Type B pancreatic cell (in vitro differentiated cells): Measurements from ENCODE around the gene PLEKHG1. TPM values are rescaled to one million over a fixed set of nuclear protein-coding genes. Genes with fewer than 3 reads are reported as not detected.

Experiments used
- DNase-seq: peaks from one replicate; pipeline ENCODE4 v3.0.0; 2021; ENCODE audit warnings: mixed read lengths; ENCODE audit not compliant: unreplicated experiment; ENCODE audit errors: extremely low spot score
- H3K27ac Mint-ChIP-seq: 2 replicates; pipeline ENCODE4 v1.8.0; 2021; ENCODE audit warnings: mild to moderate bottlenecking, mixed read lengths
- H3K27me3 Mint-ChIP-seq: 2 replicates; pipeline ENCODE4 v1.8.0; 2021; ENCODE audit warnings: mixed read lengths
- H3K36me3 Mint-ChIP-seq: 2 replicates; pipeline ENCODE4 v1.8.0; 2021; ENCODE audit warnings: mixed read lengths
- H3K4me1 Mint-ChIP-seq: one replicate; pipeline ENCODE4 v1.8.0; 2021; ENCODE audit warnings: mixed read lengths; ENCODE audit not compliant: unreplicated experiment
- H3K4me3 Mint-ChIP-seq: 2 replicates; pipeline ENCODE4 v1.8.0; 2021; ENCODE audit warnings: mild to moderate bottlenecking, mixed read lengths
- H3K9me3 Mint-ChIP-seq: 2 replicates; pipeline ENCODE4 v1.8.0; 2021; ENCODE audit warnings: mixed read lengths
- CTCF ChIP-seq: fragments of 200-600 bp; sonication (generic); conservative IDR thresholded peaks from 2 replicates; pipeline ENCODE4 v1.5.0; 2021; ENCODE audit warnings: antibody characterized with exemption, mild to moderate bottlenecking
- total RNA-seq: library from RNA; stranded (reverse); gene quantifications from 2 replicates; pipeline ENCODE4 v1.2.1, GENCODE V29; 2021; ENCODE audit warnings: low replicate concordance

PLEKHG1 gene
- total RNA-seq, 1 donor from 2014 or later: 58.2 TPM

GRCh38 chr6:150598858-150599198 is 857 bp upstream of the PLEKHG1 start:
- no peak for DNase-seq
- no peak for TF ChIP-seq CTCF
- peaks cover 43% of the 10 kb centered on the region for H3K4me1 Mint-ChIP-seq
- H3K9me3 Mint-ChIP-seq: no peaks in the 10 kb centered on the region
- peak overlapping the region; percentile 86 for H3K27ac Mint-ChIP-seq
- H3K36me3 Mint-ChIP-seq: no peaks in the 10 kb centered on the region
- peak overlapping the region; percentile 85 for H3K4me3 Mint-ChIP-seq
- peaks cover 47% of the 10 kb centered on the region for H3K27me3 Mint-ChIP-seq

GRCh38 chr6:150600010-150600300 is 270 bp downstream of the PLEKHG1 start:
- peaks cover 52% of the 10 kb centered on the region for H3K4me1 Mint-ChIP-seq
- no peaks in the 10 kb centered on the region for H3K9me3 Mint-ChIP-seq
- peaks cover 45% of the 10 kb centered on the region for H3K27me3 Mint-ChIP-seq

GRCh38 chr6:150600301-150601017 is 774 bp downstream of the PLEKHG1 start:
- Mint-ChIP-seq H3K9me3 (no peaks in the 10 kb centered on the region), H3K27me3 (peaks cover 42% of the 10 kb centered on the region), H3K27ac (peak overlapping the region; percentile 87), H3K36me3 (no peaks in the 10 kb centered on the region), H3K4me3 (peak overlapping the region; percentile 98), H3K4me1 (peaks cover 52% of the 10 kb centered on the region)
- peak; percentile 79 for DNase-seq
- peak; percentile 76 for TF ChIP-seq CTCF

More at GRCh38 chr6:150600010-150600300, 270 bp downstream of the PLEKHG1 start:
- Mint-ChIP-seq H3K27ac (no peak overlapping the region), H3K36me3 (no peaks in the 10 kb centered on the region), H3K4me3 (no peak overlapping the region)
- no peak for DNase-seq
- TF ChIP-seq CTCF: no peak

DNA sequence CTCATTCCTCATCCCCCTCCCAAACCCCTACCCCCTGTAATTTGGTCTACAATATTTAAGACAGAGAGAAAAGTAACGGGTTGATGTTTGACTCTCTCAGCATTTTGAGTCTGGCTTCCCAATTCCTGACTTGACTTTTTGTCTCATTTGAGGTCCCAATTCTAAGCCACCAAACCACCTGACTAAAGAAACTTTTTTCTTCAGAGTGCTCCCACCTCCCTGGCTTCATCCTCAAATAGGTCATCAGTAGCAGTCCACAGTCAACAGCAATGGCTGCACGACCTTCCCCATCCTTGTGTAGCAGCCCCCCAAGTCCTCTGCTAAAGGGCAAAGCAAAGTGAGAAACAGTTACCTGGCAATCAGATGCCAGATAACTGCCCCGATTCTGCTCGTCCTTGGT is 1.8 kb downstream of the PLEKHG1 start:
- Mint-ChIP-seq H3K4me3 (peak overlapping the region; percentile 98), H3K4me1 (peaks cover 51% of the 10 kb centered on the region), H3K27ac (peak overlapping the region; percentile 71), H3K36me3 (no peaks in the 10 kb centered on the region), H3K27me3 (peaks cover 35% of the 10 kb centered on the region), H3K9me3 (no peaks in the 10 kb centered on the region)
- no peak for TF ChIP-seq CTCF
- DNase-seq: no peak

- DNase-seq: no peak
- no peak for TF ChIP-seq CTCF
- H3K27ac Mint-ChIP-seq: no peak overlapping the region
- peaks cover 57% of the 10 kb centered on the region for H3K4me1 Mint-ChIP-seq
- H3K9me3 Mint-ChIP-seq: peaks cover 4% of the 10 kb centered on the region
- peaks cover 28% of the 10 kb centered on the region for H3K27me3 Mint-ChIP-seq
- peaks cover 5% of the 10 kb centered on the region for H3K36me3 Mint-ChIP-seq
- H3K4me3 Mint-ChIP-seq: no peak overlapping the region
These were observed 3.5 kb downstream of the PLEKHG1 start for GRCh38 chr6:150603176-150603575.
